ENCODE data around the gene KNDC1. TPM values are rescaled to one million over a fixed set of nuclear protein-coding genes. Genes with fewer than 3 reads are reported as not detected.
"Not testable (repeated sequence)": the region's sequence is repeated elsewhere in the genome, so short reads cannot be mapped to it uniquely, and the experiment has no call there.

The KNDC1 gene
- total RNA-seq, 1 experiment from 2014 or later = 0.39 TPM

GRCh38 chr10:133221331-133221730 is 61.3 kb downstream of the KNDC1 start:
- no peak for DNase-seq (ENCODE audit: low spot score)

- DNase-seq (ENCODE audit: low spot score) = not testable (repeated sequence)
These were observed 61.7 kb downstream of the KNDC1 start for GRCh38 chr10:133221756-133222155.

- no peak for DNase-seq (ENCODE audit: low spot score)
These were observed 64.1 kb downstream of the KNDC1 start for GRCh38 chr10:133224076-133224475.

- no peak for DNase-seq (ENCODE audit: low spot score)
These were observed 64.8 kb downstream of the KNDC1 start for GRCh38 chr10:133224756-133225372.

- DNase-seq (ENCODE audit: low spot score) = no peak
These were observed 65.7 kb downstream of the KNDC1 start for GRCh38 chr10:133225707-133226191.

- no peak for DNase-seq (ENCODE audit: low spot score)
These were observed 66.3 kb downstream of the KNDC1 start for GRCh38 chr10:133226251-133226808.

DNA sequence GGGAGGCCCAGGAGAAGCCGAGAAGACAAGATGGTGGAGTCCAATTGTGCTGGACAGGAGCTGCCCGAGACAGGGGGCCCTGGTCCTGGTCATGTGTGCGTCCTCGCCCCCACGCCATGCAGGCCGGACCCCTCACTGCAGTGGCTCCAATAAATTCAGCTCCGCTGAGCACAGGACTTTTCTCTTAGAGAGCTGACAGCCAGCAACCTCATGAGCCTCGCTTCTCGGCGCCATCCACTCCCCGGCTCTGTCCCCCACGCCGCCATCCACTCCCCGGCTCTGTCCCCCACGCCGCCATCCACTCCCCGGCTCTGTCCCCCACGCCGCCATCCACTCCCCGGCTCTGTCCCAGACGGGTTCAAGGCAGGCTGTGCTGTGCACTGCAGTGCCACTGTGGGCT is 67.2 kb downstream of the KNDC1 start:
- no peak for DNase-seq (ENCODE audit: low spot score)

DNA sequence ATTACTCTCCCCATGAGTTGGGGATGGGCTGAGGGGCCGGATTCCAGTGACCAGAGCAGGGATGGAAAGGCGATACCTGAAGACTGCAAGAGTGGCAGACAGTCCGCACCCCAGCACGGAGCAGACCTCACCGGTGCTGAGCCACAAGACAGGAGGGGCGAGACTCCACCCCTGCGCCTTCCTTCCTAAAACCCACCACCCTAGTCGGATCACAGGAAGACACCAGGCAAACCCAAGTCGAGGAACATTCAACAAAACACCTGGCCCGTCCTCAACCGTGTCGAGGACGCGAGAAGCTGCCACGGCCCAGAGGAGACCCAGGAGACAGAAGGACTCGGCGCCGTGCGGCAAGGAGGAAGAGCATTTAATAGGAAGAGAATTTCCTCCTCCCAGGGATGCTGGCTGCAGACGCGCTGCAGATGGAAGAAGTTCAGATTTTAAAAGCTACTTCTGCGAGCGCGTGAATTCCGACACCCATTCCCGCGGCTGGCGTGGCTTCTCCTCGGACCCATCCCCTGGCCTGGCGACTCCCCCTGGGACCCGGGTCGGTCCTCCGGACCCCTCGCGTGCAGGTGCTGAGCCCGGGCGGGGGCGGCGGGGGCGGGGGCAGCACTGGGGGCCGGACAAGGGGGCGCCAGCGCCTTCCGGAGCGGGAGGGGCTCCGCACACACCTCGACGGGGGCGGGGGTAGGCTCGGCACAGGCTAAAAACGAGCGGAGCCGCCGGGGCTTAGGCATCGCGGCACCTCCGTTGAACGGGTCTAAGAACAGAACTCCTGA is 69.4 kb downstream of the KNDC1 start:
- DNase-seq (ENCODE audit: low spot score) = no peak

DNA sequence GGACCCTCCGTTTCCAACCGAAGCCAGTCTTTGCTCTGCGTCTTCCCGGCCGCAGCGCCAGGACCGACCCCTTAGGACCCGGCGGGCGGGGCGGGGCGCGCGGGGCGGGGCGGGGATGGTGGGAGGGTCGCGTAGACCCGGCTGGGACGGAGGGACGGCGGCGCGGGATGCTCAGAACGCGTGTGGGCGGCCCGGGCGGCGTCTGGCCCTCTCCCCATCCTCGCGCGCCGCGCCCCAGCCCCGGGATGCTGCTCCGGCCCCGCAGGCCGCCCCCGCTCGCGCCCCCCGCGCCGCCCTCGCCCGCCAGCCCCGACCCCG is 70.0 kb downstream of the KNDC1 start, which contains the start of gene UTF1:
Gene UTF1 (plus strand): TSS at position 174 of the 318 bp plus-strand sequence. CDS start 72 bp downstream, at position 246.
- DNase-seq (ENCODE audit: low spot score) = no peak

DNA sequence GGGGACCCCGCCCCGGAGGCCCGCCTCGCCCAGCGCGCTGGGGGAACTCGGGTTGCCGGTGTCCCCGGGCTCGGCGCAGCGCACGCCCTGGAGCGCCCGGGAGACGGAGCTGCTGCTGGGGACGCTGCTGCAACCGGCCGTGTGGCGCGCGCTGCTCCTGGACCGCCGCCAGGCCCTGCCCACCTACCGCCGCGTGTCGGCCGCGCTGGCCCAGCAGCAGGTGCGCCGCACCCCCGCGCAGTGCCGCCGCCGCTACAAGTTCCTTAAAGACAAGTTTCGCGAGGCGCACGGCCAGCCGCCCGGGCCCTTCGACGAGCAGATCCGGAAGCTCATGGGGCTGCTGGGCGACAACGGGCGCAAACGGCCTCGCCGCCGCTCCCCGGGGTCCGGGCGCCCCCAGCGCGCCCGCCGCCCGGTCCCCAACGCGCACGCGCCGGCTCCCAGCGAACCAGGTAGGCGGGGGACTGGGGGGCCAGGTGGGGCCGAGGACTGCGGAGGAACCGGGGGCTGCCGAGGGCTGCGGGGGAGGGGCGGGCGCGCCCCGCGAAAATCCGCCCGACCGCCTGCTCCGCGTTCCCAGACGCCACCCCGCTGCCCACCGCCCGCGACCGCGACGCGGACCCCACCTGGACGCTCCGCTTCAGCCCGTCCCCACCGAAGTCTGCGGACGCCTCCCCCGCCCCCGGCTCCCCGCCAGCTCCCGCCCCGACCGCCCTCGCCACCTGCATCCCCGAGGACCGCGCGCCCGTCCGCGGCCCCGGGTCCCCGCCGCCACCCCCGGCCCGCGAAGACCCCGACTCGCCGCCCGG is 70.6 kb downstream of the KNDC1 start:
- DNase-seq (ENCODE audit: low spot score) = no peak

GRCh38 chr10:133231244-133231945 is 71.4 kb downstream of the KNDC1 start:
- DNase-seq (ENCODE audit: low spot score) = no peak

GRCh38 chr10:133231946-133232574 is 72.0 kb downstream of the KNDC1 start:
- no peak for DNase-seq (ENCODE audit: low spot score)

DNA sequence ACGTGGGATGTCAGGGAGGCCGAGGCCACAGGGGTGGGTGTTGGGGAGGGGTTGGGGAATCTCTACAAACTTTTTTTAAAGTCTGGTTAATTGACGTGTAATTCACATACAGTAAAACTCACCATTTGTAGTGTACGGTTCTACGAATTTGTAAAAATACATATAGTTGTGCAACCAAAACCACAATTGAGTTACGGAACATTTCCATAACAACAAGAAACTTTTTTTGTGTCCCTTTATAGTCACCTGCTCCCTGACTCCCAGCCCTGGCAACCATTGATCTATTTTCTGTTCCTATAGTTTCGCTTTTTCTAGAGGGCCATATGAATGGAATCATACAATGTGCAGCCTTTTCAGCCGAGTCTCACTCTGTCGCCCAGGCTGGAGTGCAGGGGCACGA is 74.8 kb downstream of the KNDC1 start:
- not testable (repeated sequence) for DNase-seq (ENCODE audit: low spot score)

GRCh38 chr10:133235265-133235855 is 75.3 kb downstream of the KNDC1 start:
- no peak for DNase-seq (ENCODE audit: low spot score)

DNA sequence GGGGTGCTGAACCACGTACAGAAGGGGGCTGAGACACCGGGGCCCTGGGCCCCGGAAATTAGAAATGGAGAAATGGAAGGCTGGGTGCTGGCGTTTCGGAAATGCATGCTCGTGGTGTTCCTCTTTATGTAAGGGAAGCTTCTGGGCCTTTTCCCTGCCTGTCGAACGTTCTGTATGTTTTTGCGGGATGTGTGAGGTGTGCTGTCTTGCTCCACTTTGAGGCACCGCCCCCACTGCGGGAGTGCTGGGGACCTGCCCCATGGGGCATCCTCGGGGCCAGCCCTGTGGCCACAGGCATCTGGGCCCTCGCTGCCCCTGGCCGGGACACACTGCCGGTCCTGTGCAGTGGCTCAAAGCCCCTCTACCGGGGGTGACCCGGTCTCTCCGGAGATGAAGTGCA is 75.9 kb downstream of the KNDC1 start:
- DNase-seq (ENCODE audit: low spot score) = no peak

- DNase-seq (ENCODE audit: low spot score) = no peak
These were observed 76.6 kb downstream of the KNDC1 start for GRCh38 chr10:133236401-133237240.

GRCh38 chr10:133237241-133237587 is 77.2 kb downstream of the KNDC1 start:
- no peak for DNase-seq (ENCODE audit: low spot score)

GRCh38 chr10:133237588-133238465 is 77.8 kb downstream of the KNDC1 start, which contains the start of gene VENTX:
Gene VENTX (plus strand): TSS chr10:133237855. CDS start chr10:133237915, 60 bp downstream.
- no peak for DNase-seq (ENCODE audit: low spot score)

GRCh38 chr10:133238466-133238804 is 78.4 kb downstream of the KNDC1 start:
- DNase-seq (ENCODE audit: low spot score) = no peak

All from H4 (cell line).